OCI-LY7 (cell line): ENCODE measurements around the gene ZC2HC1B.

Experiments
- EZH2phosphoT487 ChIP-seq: fragments of 200-600 bp; sonication (generic); IDR thresholded peaks from 2 replicates; pipeline ENCODE4 v1.6.1; 2018; ENCODE audit warnings: low read depth, borderline replicate concordance, mild to moderate bottlenecking, mixed run types, antibody characterized with exemption, low read length, moderate library complexity, mixed read lengths
- TF ChIP-seq, protein P1 (sequence below): fragments of 200-600 bp; sonication (generic); conservative IDR thresholded peaks from 2 replicates; pipeline ENCODE4 v1.5.1; 2014; ENCODE audit warnings: mild to moderate bottlenecking, antibody characterized with exemption, low read length, moderate library complexity, mixed read lengths

- TF ChIP-seq, protein P1, sequence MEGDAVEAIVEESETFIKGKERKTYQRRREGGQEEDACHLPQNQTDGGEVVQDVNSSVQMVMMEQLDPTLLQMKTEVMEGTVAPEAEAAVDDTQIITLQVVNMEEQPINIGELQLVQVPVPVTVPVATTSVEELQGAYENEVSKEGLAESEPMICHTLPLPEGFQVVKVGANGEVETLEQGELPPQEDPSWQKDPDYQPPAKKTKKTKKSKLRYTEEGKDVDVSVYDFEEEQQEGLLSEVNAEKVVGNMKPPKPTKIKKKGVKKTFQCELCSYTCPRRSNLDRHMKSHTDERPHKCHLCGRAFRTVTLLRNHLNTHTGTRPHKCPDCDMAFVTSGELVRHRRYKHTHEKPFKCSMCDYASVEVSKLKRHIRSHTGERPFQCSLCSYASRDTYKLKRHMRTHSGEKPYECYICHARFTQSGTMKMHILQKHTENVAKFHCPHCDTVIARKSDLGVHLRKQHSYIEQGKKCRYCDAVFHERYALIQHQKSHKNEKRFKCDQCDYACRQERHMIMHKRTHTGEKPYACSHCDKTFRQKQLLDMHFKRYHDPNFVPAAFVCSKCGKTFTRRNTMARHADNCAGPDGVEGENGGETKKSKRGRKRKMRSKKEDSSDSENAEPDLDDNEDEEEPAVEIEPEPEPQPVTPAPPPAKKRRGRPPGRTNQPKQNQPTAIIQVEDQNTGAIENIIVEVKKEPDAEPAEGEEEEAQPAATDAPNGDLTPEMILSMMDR: no peak
- TF ChIP-seq EZH2phosphoT487: no peak
Measured at GRCh38 chr6:143817621-143818020, 46.7 kb upstream of the ZC2HC1B start.
